ENCODE measurements around the gene MCM7.

Gene MCM7

GRCh38 chr7:100093054-100093453 lies 8.1 kb downstream of the MCM7 start:
- DNase-seq = no peak

GRCh38 chr7:100091411-100092181 lies 9.6 kb downstream of the MCM7 start:
- DNase-seq = peak; percentile 57

- DNase-seq = no peak
Measured at GRCh38 chr7:100090527-100091410, 10.4 kb downstream of the MCM7 start.

- peak; percentile 43 for DNase-seq
Measured at GRCh38 chr7:100089458-100090196, 11.6 kb downstream of the MCM7 start.

- DNase-seq = peak; percentile 84
Measured at GRCh38 chr7:100088621-100089457, 12.4 kb downstream of the MCM7 start, which contains the start of gene COPS6. COPS6 (plus strand) TSS chr7:100088969; CDS start chr7:100088991, 22 bp downstream.

- no peak for DNase-seq
Measured at GRCh38 chr7:100088095-100088620, 13.0 kb downstream of the MCM7 start.

GRCh38 chr7:100087055-100087750 lies 14.0 kb downstream of the MCM7 start:
- peak; percentile 98 for DNase-seq

GRCh38 chr7:100085515-100085914 lies 15.7 kb downstream of the MCM7 start:
- DNase-seq = no peak

- no peak for DNase-seq
Measured at GRCh38 chr7:100082978-100083377, 18.2 kb downstream of the MCM7 start.

- peak; percentile 99 for DNase-seq
Measured at GRCh38 chr7:100081535-100082102, 19.6 kb downstream of the MCM7 start, which contains the start of gene ZNF3. ZNF3 (minus strand) TSS chr7:100081723; CDS start chr7:100077357, 4,366 bp downstream.

GRCh38 chr7:100080907-100081534 lies 20.2 kb downstream of the MCM7 start:
- no peak for DNase-seq

GRCh38 chr7:100079024-100079560 lies 22.1 kb downstream of the MCM7 start:
- DNase-seq = no peak

GRCh38 chr7:100077205-100077604 lies 24.0 kb downstream of the MCM7 start:
- DNase-seq = no peak

GRCh38 chr7:100075418-100075817 lies 25.8 kb downstream of the MCM7 start:
- no peak for DNase-seq

GRCh38 chr7:100074841-100075240 lies 26.4 kb downstream of the MCM7 start:
- DNase-seq = no peak

GRCh38 chr7:100072462-100072861 lies 28.7 kb downstream of the MCM7 start:
- DNase-seq = no peak

- DNase-seq = no peak
Measured at GRCh38 chr7:100071018-100071723, 30.0 kb downstream of the MCM7 start.

- DNase-seq = no peak
Measured at GRCh38 chr7:100069991-100070390, 31.2 kb downstream of the MCM7 start.

- no peak for DNase-seq
Measured at GRCh38 chr7:100066953-100067352, 34.2 kb downstream of the MCM7 start.

Data from fibroblast of skin of back (primary cell).